ENCODE measurements around the gene NLRC5.

NLRC5 gene

DNA sequence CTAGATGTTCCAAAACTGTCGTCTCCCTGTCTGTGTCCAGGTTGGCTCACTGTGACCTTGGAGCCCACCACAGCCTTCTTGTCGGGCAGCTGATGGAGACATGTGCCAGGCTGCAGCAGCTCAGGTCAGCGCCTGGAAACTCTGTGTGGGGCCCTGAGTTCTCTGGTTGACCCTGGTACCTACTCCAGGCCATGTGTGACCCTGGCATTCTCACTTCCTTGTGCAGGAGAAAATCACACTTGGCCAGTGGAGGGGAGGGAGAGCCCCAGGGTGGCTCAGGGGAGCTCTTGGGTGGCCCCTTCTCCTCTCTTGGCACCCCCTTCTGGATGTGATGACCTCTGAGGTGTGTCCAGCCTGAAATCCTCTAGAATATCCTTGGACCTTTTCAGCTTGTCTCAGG lies 78.0 kb downstream of the NLRC5 start:
- TF ChIP-seq EZH2phosphoT487 (IDR thresholded peaks at IDR 0.05; ENCODE audit: borderline replicate concordance, low read length) (no peak), CTCF (IDR thresholded peaks at IDR 0.05; ENCODE audit: low read depth, low read length, poor library complexity, severe bottlenecking) (no peak)
- Histone ChIP-seq H4K20me1 (ENCODE audit: control insufficient read depth, insufficient read depth, low read depth, low read length) (no peaks in the 10 kb centered on the region), H3K27ac (ENCODE audit: low read depth, low read length) (no peak overlapping the region), H3F3A (ENCODE audit: control insufficient read depth, insufficient read depth) (no peaks in the 10 kb centered on the region), H3K4me1 (ENCODE audit: control insufficient read depth, low read length) (peaks cover 4% of the 10 kb centered on the region; the same call in 1 of the 2 replicates), H3K79me2 (ENCODE audit: control insufficient read depth, low read length) (no peaks in the 10 kb centered on the region), H3K4me2 (ENCODE audit: low read length) (no peak overlapping the region), H3K9me2 (replicated peaks; ENCODE audit: control insufficient read depth, low read length) (no peaks in the 10 kb centered on the region), H3K9me3 (ENCODE audit: control insufficient read depth, insufficient read depth, low read length) (no peaks in the 10 kb centered on the region), H3K27me3 (ENCODE audit: control insufficient read depth, low read length) (no peaks in the 10 kb centered on the region), H3K4me3 (ENCODE audit: low read length) (no peak overlapping the region), H3K36me3 (ENCODE audit: control insufficient read depth, low read length) (no peaks in the 10 kb centered on the region)

GRCh38 chr16:57069053-57069452 lies 79.7 kb downstream of the NLRC5 start:
- no peaks in the 10 kb centered on the region for H3K9me3 ChIP-seq (ENCODE audit: control insufficient read depth, insufficient read depth, low read length)
- H3K27ac ChIP-seq (ENCODE audit: low read depth, low read length), result no peak overlapping the region
- no peaks in the 10 kb centered on the region for H3K36me3 ChIP-seq (ENCODE audit: control insufficient read depth, low read length)
- no peak overlapping the region for H3K4me2 ChIP-seq (ENCODE audit: low read length)
- H3K27me3 ChIP-seq (ENCODE audit: control insufficient read depth, low read length), result no peaks in the 10 kb centered on the region
- no peaks in the 10 kb centered on the region for H3K4me1 ChIP-seq (ENCODE audit: control insufficient read depth, low read length)
- no peak overlapping the region for H3K4me3 ChIP-seq (ENCODE audit: low read length)
- no peaks in the 10 kb centered on the region for H3F3A ChIP-seq (ENCODE audit: control insufficient read depth, insufficient read depth)
- TF ChIP-seq EZH2phosphoT487 (IDR thresholded peaks at IDR 0.05; ENCODE audit: borderline replicate concordance, low read length), result no peak
- TF ChIP-seq CTCF (IDR thresholded peaks at IDR 0.05; ENCODE audit: low read depth, low read length, poor library complexity, severe bottlenecking), result no peak
- H4K20me1 ChIP-seq (ENCODE audit: control insufficient read depth, insufficient read depth, low read depth, low read length), result no peaks in the 10 kb centered on the region
- no peaks in the 10 kb centered on the region for H3K79me2 ChIP-seq (ENCODE audit: control insufficient read depth, low read length)
- no peaks in the 10 kb centered on the region for H3K9me2 ChIP-seq (replicated peaks; ENCODE audit: control insufficient read depth, low read length)

- no peaks in the 10 kb centered on the region for H3K79me2 ChIP-seq (ENCODE audit: control insufficient read depth, low read length)
- no peak overlapping the region for H3K4me3 ChIP-seq (ENCODE audit: low read length)
- no peak overlapping the region for H3K4me2 ChIP-seq (ENCODE audit: low read length)
- H3K4me1 ChIP-seq (ENCODE audit: control insufficient read depth, low read length), result no peaks in the 10 kb centered on the region
- no peaks in the 10 kb centered on the region for H4K20me1 ChIP-seq (ENCODE audit: control insufficient read depth, insufficient read depth, low read depth, low read length)
- H3K27ac ChIP-seq (ENCODE audit: low read depth, low read length), result no peak overlapping the region
- no peaks in the 10 kb centered on the region for H3K27me3 ChIP-seq (ENCODE audit: control insufficient read depth, low read length)
- TF ChIP-seq EZH2phosphoT487 (IDR thresholded peaks at IDR 0.05; ENCODE audit: borderline replicate concordance, low read length), result no peak
- no peak for TF ChIP-seq CTCF (IDR thresholded peaks at IDR 0.05; ENCODE audit: low read depth, low read length, poor library complexity, severe bottlenecking)
- H3K36me3 ChIP-seq (ENCODE audit: control insufficient read depth, low read length), result no peaks in the 10 kb centered on the region
- no peaks in the 10 kb centered on the region for H3K9me3 ChIP-seq (ENCODE audit: control insufficient read depth, insufficient read depth, low read length)
- H3F3A ChIP-seq (ENCODE audit: control insufficient read depth, insufficient read depth), result no peaks in the 10 kb centered on the region
- H3K9me2 ChIP-seq (replicated peaks; ENCODE audit: control insufficient read depth, low read length), result no peaks in the 10 kb centered on the region
Observed at GRCh38 chr16:57069635-57070370, 80.4 kb downstream of the NLRC5 start.

Data from DOHH2 (cell line).